ENCODE data around the gene SIL1. TPM values are rescaled to one million over a fixed set of nuclear protein-coding genes. Genes with fewer than 3 reads are reported as not detected.
"Not testable (repeated sequence)": the region's sequence is repeated elsewhere in the genome, so short reads cannot be mapped to it uniquely, and the experiment has no call there.

SIL1 gene
- polyA plus RNA-seq, 4 donors = 21.6 to 68.2 (median 35.4) TPM

DNA sequence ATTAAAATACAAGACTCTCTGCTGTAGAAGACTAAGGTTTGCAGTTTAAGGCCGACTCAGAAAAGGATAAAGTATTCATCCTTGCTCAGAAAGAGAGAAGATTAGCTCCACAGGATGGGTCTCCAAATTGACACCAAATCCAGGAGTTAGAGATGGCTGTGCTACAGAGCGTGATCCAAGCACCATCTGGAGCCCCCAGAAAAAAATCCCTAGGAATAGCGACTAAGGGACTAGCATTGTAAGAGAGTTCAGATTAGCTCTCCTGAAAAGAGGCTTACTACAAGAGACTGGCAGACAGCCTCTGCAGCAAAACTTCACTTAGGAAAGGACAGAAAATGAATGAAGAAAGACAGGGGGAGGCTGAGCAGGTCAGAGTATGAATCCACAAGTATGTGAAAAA is 3.7 kb downstream of the SIL1 start:
- no peak overlapping the region for H3K4me3 ChIP-seq (ENCODE audit: low read depth in 1 of 3, low read length in 3 of 3)
- FAIRE-seq (no peak), DNase-seq (no peak)
- H3K36me3 ChIP-seq (ENCODE audit: control insufficient read depth in 3 of 3, insufficient read depth in 2 of 3, low read depth in 1 of 3, low read length in 3 of 3) = peaks cover 0 to 7% (median 0%) of the 10 kb centered on the region in 3 donors
- H3K9me3 ChIP-seq (ENCODE audit: control insufficient read depth in 2 of 2, insufficient read depth in 1 of 2, low read depth in 1 of 2, low read length in 1 of 2) = no peaks in the 10 kb centered on the region
- WGBS, 3 donors = 94 to 96% (median 96%) methylated on average over 3 of the region's 3 CpGs
- H3K27ac ChIP-seq (ENCODE audit: low read depth in 1 of 3, low read length in 2 of 3) = no peak overlapping the region
- no peaks in the 10 kb centered on the region for H3K4me1 ChIP-seq (ENCODE audit: control insufficient read depth in 3 of 3, insufficient read depth in 2 of 3, low read depth in 1 of 3, low read length in 2 of 3)
- H3K27me3 ChIP-seq (ENCODE audit: control insufficient read depth in 3 of 3, insufficient read depth in 3 of 3, low read length in 3 of 3) = no peaks in the 10 kb centered on the region

DNA sequence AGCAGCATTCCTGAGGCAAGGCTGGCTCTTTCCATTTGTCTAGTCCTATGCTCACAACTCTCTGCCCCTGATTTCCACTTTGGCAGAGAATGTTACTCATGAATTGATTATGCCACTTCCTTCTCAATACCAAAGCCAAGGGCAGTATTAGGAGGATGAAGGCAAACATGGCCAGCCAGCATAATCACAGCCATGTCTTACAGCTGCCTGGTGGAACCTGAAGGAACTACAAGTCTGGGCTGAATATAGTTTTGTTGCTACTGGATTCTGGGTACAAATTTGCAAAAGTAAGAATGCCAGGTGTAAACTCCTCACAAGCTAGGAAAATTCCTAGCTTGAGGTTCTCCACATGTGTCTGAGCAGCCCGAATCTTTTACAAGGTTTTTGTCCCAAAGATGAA is 4.2 kb downstream of the SIL1 start:
- peaks cover 0 to 7% (median 0%) of the 10 kb centered on the region in 3 donors for H3K36me3 ChIP-seq (ENCODE audit: control insufficient read depth in 3 of 3, insufficient read depth in 2 of 3, low read depth in 1 of 3, low read length in 3 of 3)
- H3K27ac ChIP-seq (ENCODE audit: low read depth in 1 of 3, low read length in 2 of 3) = no peak overlapping the region
- no peaks in the 10 kb centered on the region for H3K9me3 ChIP-seq (ENCODE audit: control insufficient read depth in 2 of 2, insufficient read depth in 1 of 2, low read depth in 1 of 2, low read length in 1 of 2)
- DNase-seq (peak in 1 of 2 donors; percentile 11), FAIRE-seq (no peak)
- peaks cover 0 to 2% (median 0%) of the 10 kb centered on the region in 3 donors for H3K4me1 ChIP-seq (ENCODE audit: control insufficient read depth in 3 of 3, insufficient read depth in 2 of 3, low read depth in 1 of 3, low read length in 2 of 3)
- no peaks in the 10 kb centered on the region for H3K27me3 ChIP-seq (ENCODE audit: control insufficient read depth in 3 of 3, insufficient read depth in 3 of 3, low read length in 3 of 3)
- 84 to 96% (median 96%) methylated on average over 1 of the region's 1 CpG for WGBS, 3 donors
- no peak overlapping the region for H3K4me3 ChIP-seq (ENCODE audit: low read depth in 1 of 3, low read length in 3 of 3)

DNA sequence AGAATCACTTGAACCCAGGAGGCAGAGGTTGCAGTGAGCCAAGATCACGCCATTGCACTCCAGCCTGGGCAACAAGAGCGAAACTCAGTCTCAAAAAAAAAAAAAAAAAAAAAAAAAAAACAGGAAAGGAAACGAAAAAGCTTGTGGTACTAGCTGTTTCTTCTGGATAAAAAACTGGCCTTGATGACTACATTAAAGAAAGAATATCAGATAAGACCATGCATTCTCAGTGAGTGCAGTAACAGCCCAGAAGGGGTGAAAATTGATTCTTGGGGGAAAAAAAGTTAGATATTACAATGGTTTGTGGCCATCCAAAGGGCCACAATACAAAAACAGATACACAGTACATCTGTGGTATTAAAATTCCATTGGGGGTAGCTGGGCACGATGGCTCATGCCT is 5.3 kb downstream of the SIL1 start:
- FAIRE-seq; DNase-seq; H3K36me3 ChIP-seq (ENCODE audit: control insufficient read depth in 3 of 3, insufficient read depth in 2 of 3, low read depth in 1 of 3, low read length in 3 of 3); H3K4me3 ChIP-seq (ENCODE audit: low read depth in 1 of 3, low read length in 3 of 3); H3K4me1 ChIP-seq (ENCODE audit: control insufficient read depth in 3 of 3, insufficient read depth in 2 of 3, low read depth in 1 of 3, low read length in 2 of 3); H3K27ac ChIP-seq (ENCODE audit: low read depth in 1 of 3, low read length in 2 of 3); H3K9me3 ChIP-seq (ENCODE audit: control insufficient read depth in 2 of 2, insufficient read depth in 1 of 2, low read depth in 1 of 2, low read length in 1 of 2); H3K27me3 ChIP-seq (ENCODE audit: control insufficient read depth in 3 of 3, insufficient read depth in 3 of 3, low read length in 3 of 3): not testable (repeated sequence)
- 75 to 97% (median 75%) methylated on average over 2 to 4 of the region's 4 CpGs for WGBS, 3 donors

DNA sequence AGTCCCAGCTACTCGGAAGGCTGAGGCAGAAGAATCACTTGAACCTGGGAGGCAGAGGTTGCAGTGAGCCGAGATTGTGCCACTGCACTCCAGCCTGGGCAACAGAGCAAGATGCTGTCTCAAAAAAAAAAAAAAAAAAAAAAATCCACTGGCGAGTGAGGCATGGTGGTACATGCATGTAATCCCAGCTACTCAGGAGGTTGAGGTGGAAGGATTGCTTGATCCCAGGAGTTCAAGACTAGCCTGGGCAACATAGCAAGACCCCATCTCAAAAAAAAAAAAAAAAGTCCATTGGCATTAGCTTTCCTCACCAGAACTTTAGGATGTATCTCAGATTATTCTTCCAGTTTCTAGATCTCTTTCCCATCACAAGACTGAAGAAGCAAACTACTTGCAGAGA is 6.2 kb downstream of the SIL1 start:
- H3K27me3 ChIP-seq (ENCODE audit: control insufficient read depth in 3 of 3, insufficient read depth in 3 of 3, low read length in 3 of 3); H3K9me3 ChIP-seq (ENCODE audit: control insufficient read depth in 2 of 2, insufficient read depth in 1 of 2, low read depth in 1 of 2, low read length in 1 of 2); FAIRE-seq; H3K4me1 ChIP-seq (ENCODE audit: control insufficient read depth in 3 of 3, insufficient read depth in 2 of 3, low read depth in 1 of 3, low read length in 2 of 3); H3K36me3 ChIP-seq (ENCODE audit: control insufficient read depth in 3 of 3, insufficient read depth in 2 of 3, low read depth in 1 of 3, low read length in 3 of 3); H3K27ac ChIP-seq (ENCODE audit: low read depth in 1 of 3, low read length in 2 of 3); DNase-seq; H3K4me3 ChIP-seq (ENCODE audit: low read depth in 1 of 3, low read length in 3 of 3): not testable (repeated sequence)
- WGBS, 3 donors = 94 to 100% (median 100%) methylated on average over 2 to 3 of the region's 3 CpGs

DNA sequence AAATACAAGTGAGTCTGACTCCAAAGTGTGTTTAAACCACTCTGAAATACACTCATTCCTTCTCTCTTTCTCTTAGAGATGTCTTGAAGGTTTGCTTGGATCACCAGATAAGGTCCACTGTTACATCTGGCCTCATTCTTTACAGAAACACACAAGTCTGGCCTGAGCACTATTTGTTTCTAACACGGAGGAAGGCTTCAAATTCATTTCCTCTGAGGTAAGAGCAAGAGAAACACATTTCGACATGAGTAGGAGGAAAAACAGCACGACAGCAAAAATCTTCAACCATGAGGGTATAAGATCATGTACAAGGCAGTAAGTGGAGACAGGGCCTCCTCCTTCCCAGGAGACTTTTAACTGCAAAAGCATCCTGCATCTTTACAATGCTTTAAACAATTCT is 8.0 kb downstream of the SIL1 start:
- FAIRE-seq = no peak
- no peak for DNase-seq

DNA sequence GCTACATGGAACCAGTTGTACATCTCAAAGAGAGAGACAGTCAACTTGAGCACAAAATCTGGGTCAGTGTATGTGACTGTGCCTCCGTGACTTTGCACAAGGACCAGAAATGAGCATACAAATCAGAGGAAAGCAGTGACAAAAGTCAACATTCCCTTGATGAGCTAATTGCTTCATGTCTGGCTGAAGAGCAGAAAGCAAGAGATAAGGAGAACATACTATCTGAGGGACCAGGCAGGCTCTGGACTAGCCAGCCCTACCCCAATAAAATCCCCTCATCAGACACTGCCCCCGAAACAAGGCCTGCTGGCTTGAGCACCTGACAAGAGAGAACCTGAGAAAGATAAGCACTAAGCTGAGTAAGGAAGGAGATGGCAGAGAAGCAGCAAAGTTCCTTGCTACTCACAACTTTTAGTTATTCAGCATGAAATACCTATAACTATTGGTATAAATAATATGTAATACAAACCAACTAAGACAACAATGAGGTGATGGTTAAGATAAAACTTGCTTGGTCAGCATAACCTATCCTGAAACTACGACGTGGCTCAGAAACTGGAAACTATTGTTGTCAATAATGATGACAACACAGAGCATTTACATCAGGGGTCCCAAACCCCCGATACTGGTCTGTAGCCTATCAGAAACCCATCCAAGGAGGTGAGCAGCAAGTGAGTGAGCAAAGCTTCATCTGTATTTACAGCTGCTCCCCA is 9.5 kb downstream of the SIL1 start:
- peak in 1 of 2 donors; percentile 65 for DNase-seq
- Histone ChIP-seq H3K9me3 (ENCODE audit: control insufficient read depth in 2 of 2, insufficient read depth in 1 of 2, low read depth in 1 of 2, low read length in 1 of 2) (no peaks in the 10 kb centered on the region), H3K4me3 (ENCODE audit: low read depth in 1 of 3, low read length in 3 of 3) (no peak overlapping the region), H3K4me1 (ENCODE audit: control insufficient read depth in 3 of 3, insufficient read depth in 2 of 3, low read depth in 1 of 3, low read length in 2 of 3) (peaks cover 0 to 9% (median 3%) of the 10 kb centered on the region in 3 donors), H3K36me3 (ENCODE audit: control insufficient read depth in 3 of 3, insufficient read depth in 2 of 3, low read depth in 1 of 3, low read length in 3 of 3) (peaks cover 0 to 7% (median 0%) of the 10 kb centered on the region in 3 donors), H3K27ac (ENCODE audit: low read depth in 1 of 3, low read length in 2 of 3) (peak overlapping the region in 1 of 3 donors; percentile 51), H3K27me3 (ENCODE audit: control insufficient read depth in 3 of 3, insufficient read depth in 3 of 3, low read length in 3 of 3) (no peaks in the 10 kb centered on the region)
- no peak for FAIRE-seq
- WGBS, 3 donors = 85 to 93% (median 88%) methylated on average over 5 of the region's 5 CpGs

More for the DNA sequence above, 8.0 kb downstream of the SIL1 start:
- Histone ChIP-seq H3K36me3 (ENCODE audit: control insufficient read depth in 3 of 3, insufficient read depth in 2 of 3, low read depth in 1 of 3, low read length in 3 of 3) (peaks cover 0 to 7% (median 0%) of the 10 kb centered on the region in 3 donors), H3K4me1 (ENCODE audit: control insufficient read depth in 3 of 3, insufficient read depth in 2 of 3, low read depth in 1 of 3, low read length in 2 of 3) (peaks cover 0 to 9% (median 3%) of the 10 kb centered on the region in 3 donors), H3K4me3 (ENCODE audit: low read depth in 1 of 3, low read length in 3 of 3) (no peak overlapping the region), H3K9me3 (ENCODE audit: control insufficient read depth in 2 of 2, insufficient read depth in 1 of 2, low read depth in 1 of 2, low read length in 1 of 2) (no peaks in the 10 kb centered on the region), H3K27ac (ENCODE audit: low read depth in 1 of 3, low read length in 2 of 3) (no peak overlapping the region), H3K27me3 (ENCODE audit: control insufficient read depth in 3 of 3, insufficient read depth in 3 of 3, low read length in 3 of 3) (no peaks in the 10 kb centered on the region)
- 55 to 72% (median 65%) methylated on average over 3 of the region's 3 CpGs for WGBS, 3 donors

DNA sequence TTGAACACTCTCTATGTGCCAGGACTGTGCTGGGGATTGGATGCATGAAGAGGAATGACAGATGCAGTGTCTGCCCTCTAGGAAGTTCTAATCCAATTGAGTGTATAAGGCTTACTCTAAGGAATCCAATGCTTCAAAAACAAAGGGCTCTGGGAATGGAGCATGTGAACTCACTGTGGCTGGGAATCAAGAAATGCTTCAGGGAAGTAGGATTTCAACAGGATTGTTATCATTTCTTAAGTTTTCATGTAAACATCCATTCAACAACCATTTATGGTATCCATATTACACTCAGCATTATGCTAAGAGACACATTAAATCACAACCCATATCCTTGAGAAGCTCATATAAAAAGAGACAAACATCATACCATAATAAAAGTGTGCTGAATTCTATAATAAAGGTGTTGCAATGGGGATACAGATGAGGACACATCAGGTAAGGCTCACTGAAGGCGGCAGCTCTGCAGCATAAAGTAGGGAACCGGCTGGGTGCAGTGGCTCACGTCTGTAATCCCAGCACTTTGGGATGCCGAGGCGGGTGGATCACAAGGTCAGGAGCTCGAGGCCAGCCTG is 11.3 kb downstream of the SIL1 start:
- Histone ChIP-seq H3K9me3 (ENCODE audit: control insufficient read depth in 2 of 2, insufficient read depth in 1 of 2, low read depth in 1 of 2, low read length in 1 of 2) (no peaks in the 10 kb centered on the region), H3K27ac (ENCODE audit: low read depth in 1 of 3, low read length in 2 of 3) (no peak overlapping the region), H3K36me3 (ENCODE audit: control insufficient read depth in 3 of 3, insufficient read depth in 2 of 3, low read depth in 1 of 3, low read length in 3 of 3) (peaks cover 0 to 7% (median 2%) of the 10 kb centered on the region in 3 donors), H3K27me3 (ENCODE audit: control insufficient read depth in 3 of 3, insufficient read depth in 3 of 3, low read length in 3 of 3) (no peaks in the 10 kb centered on the region), H3K4me3 (ENCODE audit: low read depth in 1 of 3, low read length in 3 of 3) (no peak overlapping the region), H3K4me1 (ENCODE audit: control insufficient read depth in 3 of 3, insufficient read depth in 2 of 3, low read depth in 1 of 3, low read length in 2 of 3) (peaks cover 0 to 10% (median 3%) of the 10 kb centered on the region in 3 donors)
- 84 to 98% (median 90%) methylated on average over 6 of the region's 6 CpGs for WGBS, 3 donors
- DNase-seq (no peak), FAIRE-seq (no peak)

DNA sequence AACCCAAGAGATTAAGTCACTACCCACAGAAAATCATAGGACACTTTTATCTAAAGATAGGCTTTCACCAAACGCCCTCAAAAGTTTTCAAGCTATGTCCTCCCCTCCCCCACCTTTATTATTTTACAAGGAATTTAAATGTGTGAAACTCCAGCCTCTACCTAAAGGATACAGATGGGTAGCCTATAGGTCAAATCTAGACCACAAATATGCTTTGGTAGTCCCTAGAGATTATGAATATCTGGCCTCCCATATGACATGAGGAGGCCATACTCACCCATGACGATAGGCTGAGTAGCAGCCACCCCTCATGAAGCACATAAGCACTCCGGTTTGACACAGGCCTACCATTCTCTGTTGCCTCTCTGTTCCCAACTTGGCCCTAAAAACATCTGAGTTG is 11.9 kb downstream of the SIL1 start:
- 80 to 89% (median 83%) methylated on average over 3 of the region's 3 CpGs for WGBS, 3 donors
- no peaks in the 10 kb centered on the region for H3K9me3 ChIP-seq (ENCODE audit: control insufficient read depth in 2 of 2, insufficient read depth in 1 of 2, low read depth in 1 of 2, low read length in 1 of 2)
- FAIRE-seq (no peak), DNase-seq (no peak)
- no peaks in the 10 kb centered on the region for H3K27me3 ChIP-seq (ENCODE audit: control insufficient read depth in 3 of 3, insufficient read depth in 3 of 3, low read length in 3 of 3)
- H3K27ac ChIP-seq (ENCODE audit: low read depth in 1 of 3, low read length in 2 of 3) = no peak overlapping the region
- peaks cover 0 to 12% (median 3%) of the 10 kb centered on the region in 3 donors for H3K4me1 ChIP-seq (ENCODE audit: control insufficient read depth in 3 of 3, insufficient read depth in 2 of 3, low read depth in 1 of 3, low read length in 2 of 3)
- H3K4me3 ChIP-seq (ENCODE audit: low read depth in 1 of 3, low read length in 3 of 3) = no peak overlapping the region
- H3K36me3 ChIP-seq (ENCODE audit: control insufficient read depth in 3 of 3, insufficient read depth in 2 of 3, low read depth in 1 of 3, low read length in 3 of 3) = peaks cover 0 to 4% (median 2%) of the 10 kb centered on the region in 3 donors
